Left lobe of liver (tissue), 2 donors: ENCODE results near the gene SRRM3. TPM values are rescaled to one million over a fixed set of nuclear protein-coding genes. Genes with fewer than 3 reads are reported as not detected.
"Not testable (repeated sequence)": the region's sequence is repeated elsewhere in the genome, so short reads cannot be mapped to it uniquely, and the experiment has no call there.

ENCODE experiments used
- ATAC-seq: fragments of 200-7000 bp; cut with Tn5 transposase; one replicate; pipeline ENCODE4 v1.9.1; 2020; ENCODE audit warnings: mild to moderate bottlenecking, moderate library complexity
- DNase-seq: peaks from one replicate; pipeline ENCODE4 v3.0.0-alpha.2; 2020; ENCODE audit warnings: low spot score
- total RNA-seq: library from RNA; stranded (reverse); gene quantifications from one replicate; pipeline ENCODE4 v1.2.1, GENCODE V29; 2021
- donor health status: DM: no; HTN: no; CAD: no; lungs with moderate emphysema.
- donor health status: DM: no; HTN: yes; CAD: no.

Gene SRRM3
- total RNA-seq, 1 donor from 2014 or later: 0.20 TPM

DNA sequence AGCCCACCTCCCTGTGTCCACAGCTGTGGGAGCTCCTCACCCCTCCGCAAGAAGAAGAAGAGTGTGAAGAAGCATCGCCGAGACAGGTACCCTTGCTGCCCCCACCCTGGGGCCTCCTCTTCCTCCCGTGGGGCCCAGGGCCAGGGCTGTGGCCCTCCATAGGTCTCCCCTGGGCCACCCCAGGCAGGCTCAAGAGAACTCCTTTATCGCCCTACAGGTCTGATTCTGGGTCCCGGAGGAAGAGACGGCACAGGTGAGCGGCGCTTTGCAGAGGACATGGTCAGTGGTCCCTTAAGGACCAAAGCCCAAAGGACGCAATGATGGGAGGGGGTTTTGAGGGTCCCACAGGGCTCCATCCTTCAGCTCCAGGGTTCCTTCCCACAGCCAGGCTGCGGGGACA lies 59.6 kb downstream of the SRRM3 start:
- DNase-seq (no peak), ATAC-seq (no peak)

DNA sequence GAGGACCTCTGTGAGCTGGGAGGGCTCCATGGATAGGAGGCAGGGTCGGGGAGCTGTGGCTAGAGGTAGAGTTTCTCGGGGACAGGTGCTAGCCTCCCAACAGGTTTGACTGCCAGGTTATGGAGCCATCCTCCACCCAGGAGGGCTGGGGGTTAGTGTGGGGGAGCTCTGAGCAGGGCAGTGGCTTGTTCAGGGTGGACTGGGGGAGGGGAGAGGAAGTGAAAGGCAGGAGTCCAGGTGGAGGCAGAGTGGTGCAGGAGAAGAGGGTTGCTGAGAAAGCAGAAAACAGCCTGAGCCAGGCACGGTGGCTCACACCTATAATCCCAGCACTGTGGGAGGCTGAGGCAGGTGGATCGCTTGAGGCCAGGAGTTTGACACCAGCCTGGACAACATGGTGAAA lies 60.2 kb downstream of the SRRM3 start:
- ATAC-seq: no peak
- no peak for DNase-seq

DNA sequence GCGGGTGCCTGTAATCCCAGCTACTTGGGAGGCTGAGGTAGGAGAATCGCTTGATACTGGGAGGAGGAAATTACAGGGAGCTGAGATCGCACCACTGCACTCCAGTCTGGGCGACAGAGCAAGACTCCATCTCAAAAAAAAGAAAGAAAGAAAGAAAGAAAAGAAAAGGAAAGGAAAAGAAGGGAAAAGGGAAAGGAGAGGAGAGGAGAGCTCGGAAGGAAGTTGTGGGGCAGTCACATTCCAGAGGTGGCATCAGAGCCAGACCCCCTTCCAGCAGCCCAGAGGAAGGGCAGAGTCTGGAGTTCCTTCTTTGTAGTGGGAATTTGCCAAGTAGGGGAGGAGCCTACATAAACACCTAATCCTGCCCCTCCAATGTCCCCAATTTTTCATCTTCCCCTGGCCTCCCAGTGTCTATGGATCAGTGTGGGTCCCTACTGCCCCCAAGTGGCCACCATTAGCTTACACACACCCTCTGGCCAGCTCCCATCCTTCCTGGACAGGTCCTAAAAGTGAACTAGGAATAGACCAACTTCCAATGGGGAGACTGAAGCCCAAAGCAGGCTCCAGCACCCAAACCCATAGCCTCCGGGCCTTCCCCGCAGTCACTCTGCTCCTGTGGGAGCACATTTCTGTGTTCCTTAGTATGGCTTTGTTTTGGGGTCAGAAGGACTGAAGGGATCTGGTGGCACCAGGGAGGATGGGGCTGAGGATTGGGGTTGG lies 61.1 kb downstream of the SRRM3 start:
- DNase-seq (peak; percentile 62), ATAC-seq (peak; percentile 85)

DNA sequence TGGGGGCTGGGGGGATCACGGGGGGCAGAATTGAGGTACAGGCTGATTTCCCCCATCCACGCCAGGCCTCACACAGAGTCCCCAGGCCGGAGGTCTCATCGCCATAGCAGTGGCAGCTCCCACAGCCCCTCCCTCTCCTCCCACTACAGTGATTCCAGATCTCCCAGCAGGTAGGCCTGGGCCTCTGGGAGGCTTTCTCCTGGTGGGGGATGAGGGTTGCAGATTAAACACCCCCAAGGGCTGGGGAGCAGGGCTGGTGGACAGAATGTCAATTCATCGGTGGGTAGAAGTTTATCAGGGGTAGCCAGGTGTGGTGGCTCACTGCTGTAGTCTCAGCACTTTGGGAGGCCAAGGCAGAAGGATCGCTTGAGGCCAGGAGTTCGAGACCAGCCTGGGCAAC lies 63.6 kb downstream of the SRRM3 start:
- ATAC-seq (no peak), DNase-seq (no peak)

DNA sequence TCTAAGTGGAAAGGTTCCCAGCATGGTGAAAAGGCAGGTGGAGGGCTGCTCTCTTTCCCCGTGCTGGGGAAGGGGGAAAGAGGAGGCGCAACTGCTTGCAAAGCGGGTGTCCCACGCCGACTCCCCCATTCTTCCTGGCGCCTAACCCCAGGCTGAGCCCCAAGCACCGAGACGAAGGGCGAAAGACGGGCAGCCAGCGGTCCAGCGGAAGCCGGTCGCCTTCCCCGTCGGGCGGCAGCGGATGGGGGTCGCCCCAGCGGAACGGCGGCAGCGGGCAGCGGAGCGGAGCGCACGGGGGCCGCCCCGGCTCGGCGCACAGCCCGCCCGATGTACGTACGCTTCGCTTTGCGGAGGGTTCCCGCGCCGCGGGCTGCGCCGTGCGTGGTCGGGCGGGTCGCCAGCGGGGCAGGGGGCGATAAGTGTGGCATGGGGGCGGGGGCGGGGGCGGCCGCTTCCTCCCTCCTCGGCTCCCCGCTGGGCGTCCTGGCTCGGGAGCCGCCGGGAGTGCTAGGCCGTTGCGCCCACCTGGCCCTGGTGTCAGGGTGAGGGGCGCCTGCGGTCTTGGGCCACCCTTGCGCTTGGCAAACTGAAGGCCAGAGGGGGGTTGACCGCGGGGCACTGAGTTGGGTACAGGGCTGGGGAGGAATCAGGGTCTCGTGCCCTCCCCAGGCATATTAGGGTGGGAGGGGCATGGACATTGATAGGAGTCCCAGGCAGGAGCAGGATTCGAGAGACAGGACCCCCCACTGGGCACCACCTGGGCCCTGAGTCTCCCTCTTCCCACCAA lies 65.6 kb downstream of the SRRM3 start:
- DNase-seq: no peak
- no peak for ATAC-seq

DNA sequence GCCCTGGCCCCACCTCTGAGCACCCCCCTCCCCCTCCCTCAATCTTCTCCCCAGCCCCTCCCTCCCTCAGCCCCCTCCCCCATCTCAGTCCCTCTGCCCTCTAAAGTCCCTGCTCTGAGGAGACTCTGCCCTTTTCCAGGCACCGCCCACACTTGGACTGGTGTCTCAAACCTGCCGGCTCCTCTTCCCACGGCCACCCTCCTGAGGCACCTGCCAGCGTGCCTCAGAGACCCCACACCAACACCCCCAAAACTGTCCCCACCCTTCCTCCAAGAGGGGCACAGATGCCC lies 66.1 kb downstream of the SRRM3 start:
- peak; percentile 65 for ATAC-seq
- no peak for DNase-seq

DNA sequence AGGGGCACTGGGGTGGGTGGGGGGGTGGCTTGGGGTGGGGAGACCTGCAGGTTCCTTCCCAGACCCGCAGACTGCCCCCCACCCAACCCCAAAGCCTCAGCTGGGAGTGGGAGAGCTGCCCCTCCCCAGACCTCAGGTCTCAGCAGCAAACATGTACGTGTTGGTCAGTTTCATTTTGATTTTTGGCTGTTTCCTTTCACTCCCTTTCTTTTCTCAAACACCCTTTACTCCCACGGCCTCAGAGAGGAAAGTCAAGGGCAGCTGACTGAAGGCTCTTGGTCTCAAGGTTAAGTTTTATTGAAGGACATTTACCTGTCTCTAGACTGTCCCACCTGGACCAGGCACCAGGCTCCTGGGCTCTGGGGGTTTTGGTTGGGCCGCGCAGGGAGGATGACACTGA lies 66.7 kb downstream of the SRRM3 start:
- DNase-seq (no peak), ATAC-seq (no peak)

DNA sequence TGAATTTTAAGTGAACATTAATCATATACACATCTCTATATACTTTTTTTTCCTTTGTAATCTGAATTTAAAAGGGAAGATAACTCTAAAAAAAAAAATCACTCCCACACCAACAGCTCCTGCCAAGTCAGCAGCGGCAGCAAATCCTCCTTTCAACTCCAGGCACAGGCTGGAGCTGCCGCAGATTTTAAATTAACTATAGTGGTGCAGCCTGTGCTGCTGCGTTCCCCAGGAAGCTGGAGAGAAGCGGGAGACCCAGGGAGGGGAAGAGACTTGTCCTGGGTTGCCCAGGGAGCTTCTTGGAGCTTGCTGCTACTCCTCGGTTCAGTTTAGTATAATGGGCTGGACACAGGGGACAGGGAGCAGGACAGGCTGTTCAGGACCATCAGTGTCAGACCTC lies 68.2 kb downstream of the SRRM3 start:
- ATAC-seq: no peak
- DNase-seq: no peak

DNA sequence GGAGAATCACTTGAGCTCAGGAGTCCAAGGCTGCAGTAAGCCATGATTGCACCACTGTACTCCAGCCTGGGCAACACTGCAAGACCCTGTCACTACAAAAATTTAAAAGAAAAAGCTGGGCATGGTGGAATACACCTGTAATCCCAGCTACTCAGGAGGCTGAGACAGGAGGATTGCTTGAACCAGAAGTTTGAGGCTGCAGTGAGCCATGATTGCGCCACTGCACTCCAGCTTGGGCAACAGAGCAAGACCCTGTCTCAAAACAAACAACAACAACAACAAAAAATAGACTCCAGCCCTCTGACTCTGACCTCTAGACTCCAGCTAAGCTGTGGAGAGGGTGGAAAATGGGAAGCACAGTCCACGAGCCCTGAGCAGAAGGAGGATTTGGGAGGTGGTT lies 69.7 kb downstream of the SRRM3 start:
- not testable (repeated sequence) for DNase-seq, ATAC-seq

DNA sequence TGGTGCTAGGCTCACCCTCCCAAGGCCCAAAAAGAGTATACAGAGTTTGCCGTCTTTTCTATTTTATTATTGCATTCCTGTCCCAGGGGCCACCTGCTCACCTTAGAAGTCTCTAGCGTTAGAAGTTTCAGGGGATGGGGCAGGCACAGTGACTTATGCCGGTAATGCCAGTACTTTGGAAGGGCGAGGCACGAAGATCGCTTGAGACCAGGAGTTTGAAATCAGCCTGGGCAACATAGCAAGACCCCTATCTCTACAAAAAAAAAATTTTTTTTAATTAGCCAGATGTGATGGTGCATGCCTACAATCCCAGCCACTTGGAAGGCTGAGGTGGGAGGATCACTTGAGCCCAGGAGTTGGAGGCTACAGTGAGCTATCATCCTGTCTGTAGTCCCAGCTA lies 70.4 kb downstream of the SRRM3 start:
- DNase-seq (no peak), ATAC-seq (no peak)

DNA sequence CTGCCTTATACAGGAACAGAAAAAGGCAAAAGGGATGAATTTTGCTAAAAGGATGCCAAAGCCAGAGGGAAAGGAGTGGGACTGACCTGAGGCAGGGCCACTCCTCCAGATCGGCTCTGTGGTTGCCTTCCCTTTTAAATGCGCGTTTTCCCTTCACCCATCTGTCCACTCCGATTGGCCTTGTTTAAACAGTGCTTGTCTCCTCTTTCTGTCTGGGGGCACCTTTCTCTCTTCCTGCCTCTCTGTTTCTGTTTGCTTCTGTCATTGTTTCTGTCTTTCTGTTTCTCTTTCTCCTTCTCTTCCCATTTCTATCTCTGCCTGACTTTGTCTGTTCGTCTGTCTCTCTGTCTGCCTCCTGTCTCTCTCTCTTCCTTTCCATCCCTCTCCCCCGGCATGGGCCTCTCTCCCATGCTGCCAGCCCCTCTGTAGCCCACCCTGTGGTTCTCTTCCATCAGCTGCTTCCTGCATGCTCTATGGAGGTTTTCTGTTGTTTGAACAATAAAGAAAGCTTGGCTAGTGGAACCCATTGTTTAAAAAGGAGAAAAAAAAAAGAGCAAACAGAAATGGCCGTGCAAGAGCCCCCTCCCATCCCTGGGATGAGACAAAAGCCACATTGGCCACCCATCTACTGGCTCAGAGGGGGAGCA lies 71.3 kb downstream of the SRRM3 start:
- no peak for ATAC-seq

DNA sequence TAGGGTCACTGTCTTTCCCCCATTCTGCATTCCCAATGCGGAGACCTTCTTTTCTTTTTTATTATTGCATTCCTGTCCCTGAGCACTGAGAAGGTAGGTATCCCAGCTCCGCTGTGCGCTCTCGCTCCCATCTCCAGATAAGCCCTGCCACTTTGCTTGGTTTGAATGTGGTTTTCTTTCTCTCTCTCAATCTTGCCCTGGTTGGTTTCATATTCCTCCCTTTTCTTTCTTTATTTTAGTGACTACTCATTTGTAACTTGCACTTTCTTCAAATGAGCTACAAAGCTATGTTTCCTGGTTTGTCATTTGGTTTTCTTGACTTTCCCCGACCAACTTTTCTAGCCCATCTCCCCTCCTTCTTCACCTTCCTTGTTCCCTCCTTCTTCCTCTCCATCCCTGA lies 71.8 kb downstream of the SRRM3 start:
- DNase-seq (no peak), ATAC-seq (no peak)

More for the DNA sequence above, 71.3 kb downstream of the SRRM3 start:
- DNase-seq: no peak

DNA sequence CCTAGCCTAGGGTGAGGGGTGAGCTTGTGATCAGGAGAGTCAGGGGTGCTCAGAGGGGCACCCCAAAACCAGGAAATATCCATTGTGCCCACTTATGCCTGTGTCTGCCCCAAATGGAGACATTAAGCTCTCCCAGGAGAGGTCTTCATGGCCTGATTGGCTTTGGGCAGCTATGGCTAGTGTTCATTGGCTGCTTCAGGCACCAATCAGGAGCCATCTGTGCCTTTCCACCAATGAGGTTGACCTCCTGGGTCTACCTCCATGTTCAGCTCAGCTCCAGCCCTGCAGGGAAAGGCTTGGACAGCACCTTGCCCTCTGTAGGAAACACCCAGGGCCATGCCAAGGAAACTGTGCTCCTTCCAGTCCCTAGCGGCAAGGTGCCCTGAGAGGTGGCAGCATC lies 76.8 kb downstream of the SRRM3 start:
- ATAC-seq (no peak), DNase-seq (no peak)

DNA sequence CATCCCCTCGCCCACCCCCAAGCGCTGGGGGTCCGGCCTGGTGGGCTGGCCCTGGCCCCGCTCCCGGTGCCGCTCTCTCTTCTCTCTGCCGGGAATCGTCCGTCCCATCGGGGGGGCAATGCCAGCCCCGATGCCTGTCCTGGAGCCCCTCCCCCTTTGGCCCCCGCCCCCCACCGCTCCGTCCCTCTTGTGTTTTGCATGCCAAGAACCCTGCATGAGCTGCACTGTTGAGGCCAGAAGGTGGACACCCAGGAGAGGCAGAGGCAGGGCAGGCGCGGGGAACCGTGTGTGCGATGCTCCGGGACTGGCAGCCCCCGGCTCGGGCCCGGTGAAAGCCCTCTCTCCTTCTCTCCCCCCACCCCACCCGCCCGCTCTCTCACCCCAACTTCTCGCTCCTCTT lies 78.7 kb downstream of the SRRM3 start:
- ATAC-seq (no peak), DNase-seq (no peak)

DNA sequence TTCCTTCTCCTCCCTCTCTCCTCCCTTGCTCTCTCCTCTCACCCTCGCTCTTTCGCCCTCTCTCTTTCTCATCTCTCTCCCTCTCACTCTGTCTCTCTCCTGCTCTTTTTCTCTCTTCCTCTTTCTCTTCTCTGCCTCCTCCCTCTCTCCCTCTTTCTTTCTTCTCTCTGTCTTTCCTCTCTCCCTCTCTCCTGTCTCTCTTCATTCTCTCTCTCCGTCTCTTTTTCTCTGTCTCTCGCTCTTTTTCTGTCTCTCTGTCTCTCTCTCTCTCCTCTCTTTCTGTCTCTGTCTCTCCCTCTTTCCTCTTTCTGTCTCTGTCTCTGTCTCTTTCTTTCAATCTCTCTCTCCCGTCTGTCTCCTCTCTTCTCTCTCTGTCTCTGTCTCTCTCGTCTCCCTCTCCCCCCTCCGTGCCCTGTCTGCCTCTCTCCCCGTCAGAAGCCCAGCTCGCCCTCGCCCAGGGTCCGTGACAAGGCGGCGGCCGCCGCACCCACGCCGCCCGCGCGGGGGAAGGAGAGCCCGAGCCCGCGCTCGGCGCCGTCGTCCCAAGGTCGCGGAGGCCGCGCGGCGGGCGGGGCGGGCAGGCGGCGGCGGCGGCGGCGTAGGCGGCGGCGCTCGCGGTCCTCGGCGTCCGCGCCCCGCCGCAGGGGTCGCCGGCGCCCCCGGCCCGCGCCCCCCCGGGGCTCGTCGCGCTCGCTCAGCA lies 79.5 kb downstream of the SRRM3 start:
- ATAC-seq: peak; percentile 56
- DNase-seq: no peak

DNA sequence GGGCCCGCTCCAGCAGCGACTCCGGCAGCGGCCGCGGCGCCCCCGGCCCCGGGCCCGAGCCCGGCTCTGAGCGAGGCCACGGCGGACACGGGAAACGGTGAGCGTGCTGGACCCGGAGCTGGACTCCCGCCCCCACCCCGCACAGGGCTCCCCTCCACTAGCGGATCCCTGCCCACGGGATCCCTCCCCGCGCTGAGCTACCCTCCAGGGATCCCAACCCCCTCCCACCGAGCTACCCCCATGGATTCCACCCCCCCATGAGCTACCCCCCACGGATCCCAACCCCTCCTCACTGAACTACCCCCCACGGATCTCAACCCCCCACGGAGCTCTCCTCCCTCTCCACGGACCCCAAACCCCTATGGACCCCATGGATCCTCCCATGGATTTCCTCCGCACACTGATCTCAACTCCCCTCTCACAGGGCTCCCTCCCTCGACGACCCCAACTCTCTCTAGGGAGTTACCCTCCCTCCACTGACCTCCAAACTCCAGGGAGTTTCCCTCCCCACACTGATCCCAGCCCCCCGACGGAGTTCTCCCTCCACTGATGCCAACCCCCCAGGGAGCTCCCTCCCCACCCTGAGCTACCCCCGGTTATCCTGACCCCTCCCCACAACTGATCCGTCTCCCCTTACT lies 80.1 kb downstream of the SRRM3 start:
- ATAC-seq (no peak), DNase-seq (no peak)

DNA sequence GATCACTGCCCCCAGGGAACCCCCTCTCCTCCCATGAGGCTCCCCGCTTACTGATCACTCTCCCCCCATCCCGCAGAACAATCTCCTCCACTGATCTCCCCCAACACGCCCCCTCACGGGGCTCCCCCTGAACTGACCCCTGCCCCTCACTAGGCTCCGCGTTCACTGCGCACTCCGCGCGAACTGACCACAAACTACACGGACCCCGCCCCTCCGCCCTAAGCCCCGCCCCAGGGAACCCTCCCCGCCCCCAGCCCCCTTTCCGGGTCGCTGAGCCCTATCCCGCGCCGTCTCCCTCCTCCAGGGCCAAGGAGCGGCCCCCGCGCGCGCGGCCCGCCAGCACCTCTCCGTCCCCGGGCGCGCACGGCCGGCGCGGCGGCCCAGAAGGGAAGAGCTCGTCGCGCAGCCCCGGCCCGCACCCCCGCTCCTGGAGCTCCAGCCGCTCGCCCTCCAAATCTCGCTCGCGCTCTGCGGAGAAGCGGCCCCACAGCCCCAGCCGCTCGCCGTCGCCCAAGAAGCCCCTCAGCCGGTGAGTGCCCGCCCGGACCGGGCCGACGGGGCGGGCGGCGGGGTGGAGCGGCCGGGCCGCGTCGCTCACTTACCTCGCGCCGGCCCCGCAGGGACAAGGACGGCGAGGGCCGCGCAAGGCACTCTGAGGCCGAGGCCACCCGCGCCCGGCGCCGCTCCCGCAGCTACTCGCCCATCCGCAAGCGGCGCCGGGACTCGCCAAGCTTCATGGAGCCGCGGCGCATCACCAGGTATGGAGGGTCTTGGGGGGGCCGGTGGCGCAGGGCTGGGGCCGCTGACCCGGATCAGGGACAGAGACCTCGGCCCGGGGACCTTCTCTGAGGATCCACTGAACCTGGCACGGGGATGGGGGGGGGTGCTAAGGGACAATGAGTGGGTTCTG lies 80.9 kb downstream of the SRRM3 start:
- ATAC-seq: peak; percentile 30
- DNase-seq: no peak

DNA sequence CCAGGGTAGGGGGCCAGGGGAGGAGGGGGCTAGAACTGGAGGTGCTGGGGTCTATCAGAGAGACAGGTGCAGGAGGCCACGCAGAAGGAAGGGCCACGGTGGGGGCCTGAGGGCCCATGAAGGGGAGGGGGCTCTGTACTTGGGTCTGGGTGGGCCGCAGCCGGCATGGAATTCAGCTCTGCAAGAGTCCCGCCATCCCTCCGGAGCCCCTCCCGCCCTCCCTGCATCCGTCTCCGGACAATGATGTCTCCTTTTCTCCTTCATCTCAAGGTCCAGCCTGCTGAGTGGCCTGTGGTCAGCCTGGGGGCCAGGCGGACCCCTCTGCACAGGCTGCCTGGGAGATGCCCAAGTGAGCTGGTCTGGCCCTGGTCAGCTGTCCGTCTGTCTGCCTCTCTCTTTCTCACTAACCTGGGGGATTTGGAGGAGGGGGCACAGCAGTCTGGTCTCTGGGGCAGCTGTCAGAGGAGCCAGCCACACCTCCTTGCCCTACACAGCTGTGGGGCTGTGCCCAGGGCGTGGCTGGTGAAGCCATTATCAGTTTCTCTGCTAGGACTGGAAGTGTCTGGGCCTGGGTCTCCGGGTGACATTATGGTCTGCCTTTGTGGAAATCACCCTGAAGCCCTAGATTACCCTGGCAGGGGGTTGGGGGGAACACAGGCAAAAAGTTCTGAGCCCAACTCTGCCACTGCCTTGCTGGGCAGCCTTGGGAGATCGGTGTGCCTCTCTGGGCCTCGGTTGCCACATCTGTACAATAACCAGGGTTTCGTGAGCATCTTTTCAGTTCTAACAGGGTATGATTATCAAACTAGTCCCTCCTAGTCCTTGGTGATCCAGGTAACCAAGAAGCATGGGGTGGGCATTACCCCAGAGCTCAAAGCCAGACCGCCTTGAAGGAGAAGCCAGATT lies 81.8 kb downstream of the SRRM3 start:
- DNase-seq: no peak
- ATAC-seq: no peak
